H1 (cell line): ENCODE results near the gene HMGXB3. TPM values are rescaled to one million over a fixed set of nuclear protein-coding genes. Genes with fewer than 3 reads are reported as not detected.

ENCODE experiments used
- CTCF ChIA-PET: fragments of 300-600 bp; sonication (Branson Sonifier 250); formaldehyde crosslinking; loops from one replicate; lab custom pipeline; 2021; ENCODE audit not compliant: partially characterized antibody; lab: Charles Lee
- POLR2A ChIA-PET: fragments of 300-600 bp; sonication (Branson Sonifier 250); formaldehyde crosslinking; loops from one replicate; lab custom pipeline; 2021; ENCODE audit warnings: inconsistent platforms; ENCODE audit not compliant: partially characterized antibody; lab: Charles Lee
- DNase-seq, 2 experiments: peaks; one replicate each; pipeline versions ENCODE4 v3.0.0 to v3.0.0-alpha.2; 2010 to 2022; ENCODE audit warnings: low spot score in 2 of 2, low read depth in 1 of 2, mixed read lengths in 1 of 2
- FAIRE-seq: peaks from 2 replicates; lab custom pipeline; 2011; peaks lifted over from hg19 to GRCh38; lab: Jason Lieb, UNC
- H2AFZ ChIP-seq: 2 replicates; pipeline ENCODE4 v1.8.1; 2012; ENCODE audit warnings: low read length, inconsistent platforms
- H2AK5ac ChIP-seq: 2 replicates; pipeline ENCODE4 v1.6.1; 2013; ENCODE audit warnings: low read depth, low read length
- H2BK120ac ChIP-seq: replicated peaks from 2 replicates; pipeline ENCODE3; 2013; ENCODE audit warnings: low read depth, low read length, inconsistent platforms
- H2BK12ac ChIP-seq: 2 replicates; pipeline ENCODE4 v1.6.1; 2013; ENCODE audit warnings: low read depth, low read length
- H2BK15ac ChIP-seq: 2 replicates; pipeline ENCODE4 v1.6.1; 2013; ENCODE audit warnings: low read length
- H2BK20ac ChIP-seq: 2 replicates; pipeline ENCODE4 v1.6.1; 2013; ENCODE audit warnings: low read length
- H2BK5ac ChIP-seq: 2 replicates; pipeline ENCODE4 v1.6.1; 2013; ENCODE audit warnings: low read depth, low read length
- H3K14ac ChIP-seq: 2 replicates; pipeline ENCODE4 v1.6.1; 2013; ENCODE audit warnings: inconsistent platforms; ENCODE audit not compliant: insufficient read length
- H3K18ac ChIP-seq: 2 replicates; pipeline ENCODE4 v1.6.1; 2013; ENCODE audit warnings: low read length; ENCODE audit errors: extremely low read depth
- H3K23ac ChIP-seq: 2 replicates; pipeline ENCODE4 v1.6.1; 2013; ENCODE audit warnings: inconsistent platforms; ENCODE audit not compliant: insufficient read length
- H3K23me2 ChIP-seq: 2 replicates; pipeline ENCODE4 v1.6.1; 2013; ENCODE audit warnings: low read depth, low read length
- H3K27ac ChIP-seq: 2 replicates; pipeline ENCODE4 v1.6.1; 2011; ENCODE audit warnings: low read depth, low read length, inconsistent platforms
- H3K27me3 ChIP-seq, 4 experiments: replicated peaks in 1 of 4; 1 replicate in 1 of 4; 2 replicates in 3 of 4; pipeline versions ENCODE4 v1.6.1 to v1.8.1; 2011 to 2013; ENCODE audit warnings: low read length in 3 of 4, mild to moderate bottlenecking in 3 of 4, inconsistent platforms in 2 of 4, mixed read lengths in 2 of 4, moderate library complexity in 1 of 4; ENCODE audit not compliant: control insufficient read depth in 3 of 4, insufficient read depth in 3 of 4; ENCODE audit errors: extremely low read depth in 1 of 4
- H3K36me3 ChIP-seq, 4 experiments: 2 replicates each; pipeline versions ENCODE4 v1.6.1 to v1.8.1; 2011 to 2013; ENCODE audit warnings: mild to moderate bottlenecking in 4 of 4, low read length in 3 of 4, moderate library complexity in 2 of 4, control low read depth in 1 of 4, inconsistent platforms in 1 of 4; ENCODE audit not compliant: insufficient read depth in 4 of 4, control insufficient read depth in 2 of 4
- H3K4ac ChIP-seq: replicated peaks from 2 replicates; pipeline ENCODE3; 2013; ENCODE audit warnings: low read length, low read depth, mixed read lengths, inconsistent platforms; ENCODE audit not compliant: insufficient read length
- H3K4me1 ChIP-seq, 4 experiments: replicated peaks in 1 of 4; 1 replicate in 1 of 4; 2 replicates in 3 of 4; pipeline versions ENCODE4 v1.6.1 to v1.8.1; 2011 to 2013; ENCODE audit warnings: low read length in 3 of 4, inconsistent platforms in 2 of 4, mixed read lengths in 1 of 4; ENCODE audit not compliant: insufficient read depth in 4 of 4, control insufficient read depth in 3 of 4
- H3K4me2 ChIP-seq, 2 experiments: 2 replicates each; pipeline versions ENCODE4 v1.6.1 to v1.8.1; 2011 to 2013; ENCODE audit warnings: low read depth in 2 of 2, low read length in 2 of 2, control low read depth in 1 of 2, inconsistent platforms in 1 of 2, mild to moderate bottlenecking in 1 of 2; ENCODE audit not compliant: insufficient read depth in 1 of 2
- H3K4me3 ChIP-seq, 4 experiments: fragments of 200-600, 300-600 bp in 1 of 4; sonication (generic), shearing (Covaris generic), sonication (Bioruptor Twin) in 1 of 4; 2 replicates each; pipeline versions ENCODE4 v1.5.1 to v1.8.1; 2011 to 2016; ENCODE audit warnings: low read length in 4 of 4, low read depth in 3 of 4, control low read depth in 2 of 4, inconsistent platforms in 2 of 4, mild to moderate bottlenecking in 2 of 4, mixed read lengths in 1 of 4, moderate library complexity in 1 of 4; ENCODE audit not compliant: insufficient read depth in 2 of 4; ENCODE audit errors: extremely low read depth in 1 of 4
- H3K56ac ChIP-seq: replicated peaks from 2 replicates; pipeline ENCODE3; 2013; ENCODE audit warnings: low read depth, mild to moderate bottlenecking, mixed read lengths, low read length, inconsistent platforms; ENCODE audit not compliant: insufficient read length
- H3K79me1 ChIP-seq: 2 replicates; pipeline ENCODE4 v1.6.1; 2013; ENCODE audit warnings: low read depth, low read length, control low read depth
- H3K79me2 ChIP-seq, 2 experiments: 2 replicates each; pipeline versions ENCODE4 v1.6.1 to v1.8.1; 2012 to 2013; ENCODE audit warnings: low read length in 2 of 2, mild to moderate bottlenecking in 2 of 2, inconsistent platforms in 1 of 2; ENCODE audit not compliant: insufficient read depth in 2 of 2, control insufficient read depth in 1 of 2
- H3K9ac ChIP-seq, 4 experiments: replicated peaks in 1 of 4; 1 replicate in 1 of 4; 2 replicates in 3 of 4; pipeline versions ENCODE4 v1.6.1 to v1.8.1; 2011 to 2013; ENCODE audit warnings: low read depth in 3 of 4, low read length in 3 of 4, control low read depth in 2 of 4, mild to moderate bottlenecking in 2 of 4, moderate library complexity in 2 of 4, inconsistent platforms in 1 of 4; ENCODE audit errors: extremely low read depth in 1 of 4
- H3K9me3 ChIP-seq, 2 experiments: 2 replicates each; pipeline versions ENCODE4 v1.6.1 to v1.8.1; 2012 to 2013; ENCODE audit warnings: mild to moderate bottlenecking in 2 of 2, moderate library complexity in 2 of 2, control low read depth in 1 of 2, inconsistent platforms in 1 of 2, low read depth in 1 of 2, low read length in 1 of 2, mixed read lengths in 1 of 2; ENCODE audit not compliant: insufficient read depth in 2 of 2
- H4K20me1 ChIP-seq, 2 experiments: replicated peaks in 1 of 2; 2 replicates each; pipeline versions ENCODE3 to v1.8.1; 2011 to 2013; ENCODE audit warnings: inconsistent platforms in 2 of 2, low read length in 2 of 2, mild to moderate bottlenecking in 1 of 2; ENCODE audit not compliant: insufficient read depth in 2 of 2, control insufficient read depth in 1 of 2
- H4K5ac ChIP-seq: 2 replicates; pipeline ENCODE4 v1.6.1; 2013; ENCODE audit warnings: low read length, low read depth, mixed read lengths, inconsistent platforms; ENCODE audit not compliant: insufficient read length
- H4K8ac ChIP-seq: 2 replicates; pipeline ENCODE4 v1.8.0; 2013; ENCODE audit warnings: mild to moderate bottlenecking, moderate library complexity, low read length, inconsistent platforms; ENCODE audit not compliant: insufficient read depth; ENCODE audit errors: extremely low read depth
- H4K91ac ChIP-seq: replicated peaks from 2 replicates; pipeline ENCODE3; 2013; ENCODE audit warnings: low read length, mixed read lengths, inconsistent platforms; ENCODE audit not compliant: insufficient read length
- BRCA1 ChIP-seq: IDR thresholded peaks from 2 replicates; pipeline ENCODE4 v1.6.1; 2012; ENCODE audit warnings: low read depth, low read length, improper control_type of control experiment
- KDM4A ChIP-seq: IDR thresholded peaks from one replicate; pipeline ENCODE4 v1.7.1; 2012; ENCODE audit warnings: low read depth, mild to moderate bottlenecking, moderate library complexity, low read length, inconsistent platforms; ENCODE audit not compliant: severe bottlenecking
- SP2 ChIP-seq: IDR thresholded peaks from 2 replicates; pipeline ENCODE4 v1.6.1; 2012; ENCODE audit warnings: mild to moderate bottlenecking, low read length, inconsistent platforms
- WGBS, 2 experiments: shearing (Covaris generic) in 1 of 2; methylation state at CpG; one replicate each; pipeline versions ENCODE4 v1.1.6 to v1.1.7; 2013 to 2015; ENCODE audit warnings: low lambda C conversion rate in 2 of 2, mixed read lengths in 2 of 2, inconsistent platforms in 1 of 2, low coverage in 1 of 2, missing lambda C conversion rate in 1 of 2; ENCODE audit not compliant: insufficient replicate concordance in 2 of 2, insufficient coverage in 1 of 2, insufficient read length in 1 of 2; ENCODE audit errors: extremely low coverage in 1 of 2, missing lambda C conversion rate in 1 of 2; 5-methylcytosine and 5-hydroxymethylcytosine counted together
- polyA plus RNA-seq, 7 experiments: library from polyadenylated mRNA; depleted of rRNA in 3 of 7; stranded (reverse) in 5 of 7; unstranded in 2 of 7; fragments of >200 nt in 5 of 7; fragments of 200-250 nt in 2 of 7; gene quantifications; 1 replicate in 5 of 7; 2 replicates in 1 of 7; 4 replicates in 1 of 7; pipeline versions ENCODE4 v1.2.1 to v1.2.3, GENCODE V29; 2011 to 2013; ENCODE audit warnings: missing spikeins in 2 of 7, mixed read lengths in 2 of 7
- total RNA-seq: library from RNA; stranded (reverse); fragmentation: NEBNext Ultra II Directional; extraction: Animal tissue kit (Norgen Biotek cat#: 25700); gene quantifications from 2 replicates; pipeline ENCODE4 v1.2.1, GENCODE V29; 2021

HMGXB3 gene
- total and polyA plus RNA-seq, 2 of the 8 experiments (the other 6 are each of a cell fraction or from before 2014, with no cell fraction given) = 26.8 to 28.0 TPM

DNA sequence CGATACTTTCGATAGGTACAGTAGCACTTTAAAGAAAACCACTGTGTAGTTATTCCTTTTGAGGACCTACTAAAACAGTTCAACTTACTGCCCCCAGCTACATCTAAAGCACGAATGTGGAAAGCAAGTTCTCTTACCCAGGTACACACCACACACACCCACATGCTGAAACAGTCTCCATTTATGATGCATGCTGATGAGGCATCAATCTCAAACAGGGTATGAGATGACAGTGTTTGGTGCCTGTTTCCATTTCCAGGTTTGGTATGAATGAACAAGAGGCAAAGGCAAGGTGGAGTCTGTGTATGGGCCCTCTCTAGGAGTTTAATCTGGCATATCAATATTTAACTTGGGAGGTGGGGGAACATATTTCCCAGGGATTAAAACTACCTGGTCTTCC lies 13.9 kb downstream of the HMGXB3 start:
- Histone ChIP-seq H3K4me1 (no peaks in the 10 kb centered on the region), H3K9ac (no peak overlapping the region), H2BK120ac (no peak overlapping the region), H3K56ac (no peak overlapping the region), H4K91ac (no peak overlapping the region), H3K14ac (no peak overlapping the region), H3K23me2 (no peaks in the 10 kb centered on the region), H3K18ac (no peak overlapping the region), H3K4me2 (no peak overlapping the region), H4K5ac (no peak overlapping the region), H3K4ac (no peak overlapping the region), H2BK12ac (no peak overlapping the region), H3K27me3 (no peaks in the 10 kb centered on the region), H4K8ac (no peak overlapping the region), H2BK15ac (no peak overlapping the region), H3K27ac (no peak overlapping the region), H3K36me3 (peaks cover 8 to 73% (median 50%) of the 10 kb centered on the region in 4 experiments), H3K23ac (no peak overlapping the region), H3K9me3 (0 out of 4 replicates have a peak, but pooled peaks cover 0 to 2% of the 10 kb centered on the region in 2 experiments), H3K79me2 (no peaks in the 10 kb centered on the region), H2BK5ac (no peak overlapping the region), H2AK5ac (no peak overlapping the region), H2BK20ac (no peak overlapping the region), H3K79me1 (no peaks in the 10 kb centered on the region), H3K4me3 (no peak overlapping the region), H4K20me1 (peaks cover 7 to 9% of the 10 kb centered on the region in 2 experiments), H2AFZ (no peak overlapping the region)
- TF ChIP-seq BRCA1 = no peak
- no peak for TF ChIP-seq SP2
- no peak for TF ChIP-seq KDM4A
- FAIRE-seq = no peak
- DNase-seq = no peak
- whole genome bisulfite sequencing, 2 experiments = 91% methylated on average over 3 of the region's 3 CpGs; no CpG with 5 or more reads in 1 of the 2 experiments
- CTCF ChIA-PET = no interaction called here
- POLR2A ChIA-PET = no interaction called here
